Pancreas (tissue), 10 donors: ENCODE data around the gene WWC1. TPM values are rescaled to one million over a fixed set of nuclear protein-coding genes. Genes with fewer than 3 reads are reported as not detected.

ENCODE experiments used
- ATAC-seq, 4 donors: fragments of 200-7000 bp; cut with Tn5 transposase; one replicate each; pipeline versions ENCODE4 v1.8.0 to v1.9.1; 2020; ENCODE audit warnings: mild to moderate bottlenecking in 4 of 4, moderate library complexity in 4 of 4
- DNase-seq, 6 donors: peaks; one replicate each; pipeline ENCODE4 v3.0.0-alpha.2; 2020
- FAIRE-seq: peaks from 2 replicates; lab custom pipeline; 2012; peaks lifted over from hg19 to GRCh38; lab: Jason Lieb, UNC
- H3K27ac ChIP-seq, 4 donors: fragments of 200-600 bp; sonication (generic); 1 replicate in 3 of 4; 2 replicates in 1 of 4; pipeline versions ENCODE4 v1.5.0 to v1.8.0; 2020
- H3K27me3 ChIP-seq, 4 donors: fragments of 200-600 bp; one replicate each; pipeline ENCODE4 v1.8.0; 2021
- H3K36me3 ChIP-seq, 3 donors: fragments of 200-600 bp; sonication (generic) in 1 of 3; one replicate each; pipeline versions ENCODE4 v1.5.0 to v1.8.0; 2020 to 2021
- H3K4me1 ChIP-seq, 3 donors: fragments of 200-600 bp; one replicate each; pipeline ENCODE4 v1.8.0; 2021
- H3K4me3 ChIP-seq, 4 donors: fragments of 200-600 bp; sonication (generic) in 2 of 4; one replicate each; pipeline versions ENCODE4 v1.5.0 to v1.8.0; 2020 to 2021
- H3K9me3 ChIP-seq, 4 donors: fragments of 200-600 bp; one replicate each; pipeline ENCODE4 v1.8.0; 2021
- CTCF ChIP-seq, 4 donors: fragments of 200-600 bp; sonication (generic) in 3 of 4; IDR thresholded peaks; one replicate each; pipeline versions ENCODE4 v1.5.0 to v1.8.0; 2021; ENCODE audit warnings: antibody characterized with exemption in 4 of 4
- WGBS, 2 donors: extraction: QIAGEN DNeasy Blood & Tissue Kit; methylation state at CpG; one replicate each; pipeline ENCODE4 v1.1.7; 2013; 5-methylcytosine and 5-hydroxymethylcytosine counted together
- intact Hi-C, 3 donors: fragments of 100-400 bp; cut with DNase I; formaldehyde crosslinking; loops; one replicate each; pipeline versions ENCODE4 v1.11.1 to v1.14.2; 2022
- polyA plus RNA-seq, 2 donors: library from polyadenylated mRNA; stranded (reverse); fragments of 200-250 nt; gene quantifications; one replicate each; pipeline ENCODE4 v1.2.3, GENCODE V29; 2013
- total RNA-seq, 6 donors: library from RNA; stranded (reverse); fragmentation: NEBNext Ultra II Directional in 4 of 6; extraction: Animal tissue kit (Norgen Biotek cat#: 25700) in 4 of 6; gene quantifications; one replicate each; pipeline versions ENCODE4 v1.2.1 to v1.2.4, GENCODE V29; 2021 to 2023
- donor health status: healthy with polysubstance abuse.
- donor health status: DM: no; HTN: no; CAD: no; lungs with moderate emphysema.
- donor health status: DM: no; HTN: no; CAD: no.
- donor health status: control.
- donor health status: control.
- donor health status: Bipolar disorder and iron deficiency.
- donor health status: DM: yes; HTN: yes; CAD: no.
- donor health status: DM: no; HTN: no; CAD: no.
- donor health status: DM: no; HTN: no; CAD: no.
- donor health status: DM: yes; HTN: yes; CAD: no.

WWC1 gene
- total and polyA plus RNA-seq, 8 donors, result 35.0 to 54.2 (median 38.7) TPM

DNA sequence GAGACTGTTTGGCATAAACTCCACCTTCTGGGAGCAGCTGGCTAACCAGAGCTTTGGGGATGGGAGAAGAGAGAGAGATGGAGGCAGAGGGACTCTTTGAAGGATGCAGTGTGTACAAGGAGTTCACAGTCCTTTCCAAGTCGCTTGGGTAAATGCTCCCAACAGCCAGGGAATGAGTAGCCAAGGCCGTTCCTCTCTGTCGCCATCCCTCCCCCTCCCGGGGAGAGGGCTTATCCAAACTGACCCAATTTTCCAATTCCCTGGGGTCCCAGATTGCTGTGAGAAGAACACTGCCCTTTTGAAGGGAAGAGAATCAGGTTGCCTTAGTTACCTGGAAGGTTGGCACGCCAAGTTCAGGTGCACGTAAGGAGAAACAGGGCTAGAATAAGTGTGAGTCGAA, 7.9 kb downstream of the WWC1 start:
- no peaks in the 10 kb centered on the region for H3K27me3 ChIP-seq
- intact Hi-C loops, result loop anchor here in 1 of 3 donors (10.0 kb wide), 1 partner anchor 65 kb away; no protein-coding TSS in a partner anchor
- DNase-seq, result no peak
- no peaks in the 10 kb centered on the region for H3K36me3 ChIP-seq
- no peak for FAIRE-seq
- H3K9me3 ChIP-seq, result no peaks in the 10 kb centered on the region
- no peak for ATAC-seq
- no peak overlapping the region for H3K4me3 ChIP-seq
- TF ChIP-seq CTCF (IDR thresholded peaks at IDR 0.05), result no peak
- WGBS, 2 donors, result 51% methylated on average over 7 of the region's 7 CpGs
- peaks cover 19 to 56% (median 43%) of the 10 kb centered on the region in 3 donors for H3K4me1 ChIP-seq
- H3K27ac ChIP-seq, result peak overlapping the region in 1 of 4 donors; percentile 23

DNA sequence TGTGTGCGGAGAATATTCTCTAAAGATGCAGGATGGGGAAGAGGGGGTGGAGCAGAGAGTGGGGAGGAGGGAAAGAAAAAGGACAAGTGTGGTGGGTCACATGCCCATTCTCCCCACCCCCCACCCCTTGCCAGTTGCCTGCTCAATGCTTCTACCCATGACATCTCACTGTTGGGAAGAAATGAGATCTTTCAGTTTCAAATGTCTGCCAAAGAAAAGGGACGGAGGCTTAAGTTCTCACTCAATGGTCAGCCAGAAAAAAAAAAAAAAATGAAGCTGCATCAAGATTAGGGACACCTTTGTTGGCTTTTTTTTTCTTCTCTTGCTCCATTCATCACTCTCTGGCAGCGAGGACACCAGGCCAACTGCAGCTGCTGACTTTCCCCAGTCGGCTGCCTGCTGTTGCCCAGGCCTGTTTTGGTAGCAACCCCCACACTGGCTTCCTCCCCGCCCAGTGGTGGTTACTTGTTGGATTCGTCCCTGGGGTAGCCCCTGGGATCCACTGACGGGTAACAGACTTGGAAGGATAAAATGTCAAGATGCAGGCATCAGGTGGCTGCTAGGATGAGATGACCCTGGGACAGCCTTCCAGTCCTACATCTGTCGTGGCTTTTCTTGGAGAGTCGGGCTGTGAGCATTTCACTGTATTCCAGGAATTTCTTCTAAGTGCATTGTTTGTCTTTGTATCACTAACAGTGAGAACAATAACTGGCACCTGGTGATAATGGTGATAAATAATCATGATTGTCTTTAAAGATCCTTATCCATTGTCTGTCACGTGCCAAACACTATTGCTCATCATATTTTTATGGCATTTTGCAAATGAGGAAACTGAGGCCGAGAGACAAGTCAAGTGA, 9.1 kb downstream of the WWC1 start:
- ATAC-seq (peak; percentile 57 to 75 (median 70)), FAIRE-seq (no peak), DNase-seq (peak in 5 of 6 donors; percentile 65 to 86 (median 72))
- Histone ChIP-seq H3K27me3 (no peaks in the 10 kb centered on the region), H3K4me1 (peaks cover 19 to 64% (median 52%) of the 10 kb centered on the region in 3 donors), H3K4me3 (no peak overlapping the region), H3K9me3 (no peaks in the 10 kb centered on the region), H3K27ac (peak overlapping the region; percentile 1 to 62 (median 30)), H3K36me3 (no peaks in the 10 kb centered on the region)
- TF ChIP-seq CTCF (IDR thresholded peaks at IDR 0.05), result no peak
- 28 to 31% methylated on average over 11 of the region's 11 CpGs for WGBS, 2 donors
- intact Hi-C loops, result no loop called here

- H3K27ac ChIP-seq, result peak overlapping the region; percentile 28 to 62 (median 50)
- FAIRE-seq (no peak), ATAC-seq (peak; percentile 52 to 75 (median 73)), DNase-seq (peak in 3 of 6 donors; percentile 41 to 63 (median 62))
- no peaks in the 10 kb centered on the region for H3K36me3 ChIP-seq
- no peak overlapping the region for H3K4me3 ChIP-seq
- no peaks in the 10 kb centered on the region for H3K27me3 ChIP-seq
- H3K4me1 ChIP-seq, result peaks cover 19 to 59% (median 56%) of the 10 kb centered on the region in 3 donors
- no peaks in the 10 kb centered on the region for H3K9me3 ChIP-seq
- TF ChIP-seq CTCF (IDR thresholded peaks at IDR 0.05), result no peak
- intact Hi-C loops, result no loop called here
- WGBS, 2 donors, result 45 to 48% methylated on average over 11 of the region's 11 CpGs
These were observed 10.3 kb downstream of the WWC1 start for GRCh38 chr5:168301593-168302390.

- no peak for FAIRE-seq
- no peak for ATAC-seq
- intact Hi-C loops, result no loop called here
- Histone ChIP-seq H3K4me1 (peaks cover 13 to 54% (median 47%) of the 10 kb centered on the region in 3 donors), H3K27me3 (no peaks in the 10 kb centered on the region), H3K9me3 (no peaks in the 10 kb centered on the region), H3K4me3 (no peak overlapping the region), H3K27ac (peak overlapping the region in 1 of 4 donors; percentile 28), H3K36me3 (no peaks in the 10 kb centered on the region)
- no peak for DNase-seq
- TF ChIP-seq CTCF (IDR thresholded peaks at IDR 0.05), result no peak
- WGBS, 2 donors, result 88 to 90% methylated on average over 3 of the region's 3 CpGs
These were observed 11.3 kb downstream of the WWC1 start for GRCh38 chr5:168302785-168303184.
